OCI-LY1 (cell line): Measurements from ENCODE around the gene UGGT1.

ENCODE experiments used
- H2AFZ ChIP-seq: fragments of 200-600 bp; sonication (generic), shearing (Covaris generic); 2 replicates; pipeline ENCODE4 v1.6.0; 2014; ENCODE audit warnings: antibody characterized with exemption, mild to moderate bottlenecking, low read length
- H3F3A ChIP-seq: fragments of 200-600 bp; sonication (generic), shearing (Covaris generic); 2 replicates; pipeline ENCODE4 v1.6.0; 2014; ENCODE audit warnings: mild to moderate bottlenecking, antibody characterized with exemption, low read length, moderate library complexity; ENCODE audit not compliant: insufficient read depth
- H3K27ac ChIP-seq: fragments of 200-600 bp; sonication (generic); 2 replicates; pipeline ENCODE4 v1.5.1; 2014; ENCODE audit warnings: low read length, mixed run types, mild to moderate bottlenecking, low read depth; ENCODE audit not compliant: poor library complexity, severe bottlenecking
- H3K27me3 ChIP-seq: fragments of 200-600 bp; sonication (generic); 2 replicates; pipeline ENCODE4 v1.6.0; 2014; ENCODE audit warnings: antibody characterized with exemption, mild to moderate bottlenecking, low read length, moderate library complexity; ENCODE audit not compliant: insufficient read depth
- H3K36me3 ChIP-seq: fragments of 200-600 bp; sonication (generic); 2 replicates; pipeline ENCODE4 v1.6.1; 2014; ENCODE audit warnings: mild to moderate bottlenecking, antibody characterized with exemption, low read length, moderate library complexity, mixed read lengths; ENCODE audit not compliant: insufficient read depth
- H3K4me1 ChIP-seq: fragments of 200-600 bp; sonication (generic); 2 replicates; pipeline ENCODE4 v1.5.1; 2014; ENCODE audit warnings: mild to moderate bottlenecking, low read length, moderate library complexity; ENCODE audit not compliant: insufficient read depth, severe bottlenecking
- H3K4me2 ChIP-seq: fragments of 200-600 bp; sonication (generic), shearing (Covaris generic); 2 replicates; pipeline ENCODE4 v1.6.1; 2014; ENCODE audit warnings: low read length
- H3K4me3 ChIP-seq: fragments of 200-600 bp; sonication (generic); 2 replicates; pipeline ENCODE4 v1.5.1; 2014; ENCODE audit warnings: low read length, low read depth, mild to moderate bottlenecking, mixed read lengths; ENCODE audit not compliant: poor library complexity, severe bottlenecking
- H3K79me2 ChIP-seq: fragments of 200-600 bp; shearing (Covaris generic); 2 replicates; pipeline ENCODE4 v1.6.1; 2016; ENCODE audit warnings: mixed run types, low read length, mixed read lengths; ENCODE audit not compliant: insufficient read depth
- H3K9ac ChIP-seq: fragments of 200-600 bp; sonication (generic), shearing (Covaris generic); 2 replicates; pipeline ENCODE4 v1.6.1; 2014; ENCODE audit warnings: mild to moderate bottlenecking, low read length, mixed read lengths
- H3K9me2 ChIP-seq: fragments of 200-600 bp; sonication (generic), shearing (Covaris generic); 2 replicates; pipeline ENCODE4 v1.6.1; 2014; ENCODE audit warnings: low read depth, mild to moderate bottlenecking, low read length, mixed read lengths
- H3K9me3 ChIP-seq: fragments of 200-600 bp; shearing (Covaris generic); 2 replicates; pipeline ENCODE4 v1.6.1; 2014; ENCODE audit warnings: low read length, mixed read lengths
- H4K20me1 ChIP-seq: fragments of 200-600 bp; sonication (generic), shearing (Covaris generic); 2 replicates; pipeline ENCODE4 v1.6.0; 2016; ENCODE audit warnings: mild to moderate bottlenecking, low read length; ENCODE audit not compliant: insufficient read depth
- EZH2 ChIP-seq: fragments of 200-600 bp; sonication (generic), shearing (Covaris generic); IDR thresholded peaks from 2 replicates; pipeline ENCODE4 v1.8.0; 2017; ENCODE audit warnings: borderline replicate concordance, mixed run types, mild to moderate bottlenecking, antibody characterized with exemption, low read length, moderate library complexity, mixed read lengths
- TF ChIP-seq, protein P1 (sequence below): fragments of 200-600 bp; sonication (generic), shearing (Covaris generic); IDR thresholded peaks from 2 replicates; pipeline ENCODE4 v1.5.1; 2017; ENCODE audit warnings: mild to moderate bottlenecking, antibody characterized with exemption, low read length, moderate library complexity, mixed read lengths

The UGGT1 gene

DNA sequence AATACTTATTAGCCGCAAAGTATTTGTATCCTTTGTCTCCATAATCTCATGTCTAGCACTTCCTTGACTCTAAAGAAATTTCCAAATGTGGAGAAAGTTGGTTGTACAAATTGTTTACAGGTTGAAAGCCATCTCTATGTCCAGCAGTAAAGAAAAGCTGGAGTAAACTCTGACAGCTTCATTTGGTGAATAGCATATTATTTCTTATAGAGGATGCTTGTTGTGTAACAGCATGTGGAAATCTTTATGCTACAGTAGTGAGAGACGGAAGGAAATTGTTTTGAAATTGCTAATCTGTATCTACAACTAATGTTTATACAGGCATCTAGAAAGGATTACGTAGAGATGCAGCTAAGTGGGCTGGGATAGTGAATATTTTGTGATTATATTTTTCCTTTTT lies 78.5 kb downstream of the UGGT1 start:
- H3K27me3 ChIP-seq = no peaks in the 10 kb centered on the region
- H3K79me2 ChIP-seq = no peaks in the 10 kb centered on the region
- no peaks in the 10 kb centered on the region for H3K9me2 ChIP-seq
- TF ChIP-seq, protein P1, sequence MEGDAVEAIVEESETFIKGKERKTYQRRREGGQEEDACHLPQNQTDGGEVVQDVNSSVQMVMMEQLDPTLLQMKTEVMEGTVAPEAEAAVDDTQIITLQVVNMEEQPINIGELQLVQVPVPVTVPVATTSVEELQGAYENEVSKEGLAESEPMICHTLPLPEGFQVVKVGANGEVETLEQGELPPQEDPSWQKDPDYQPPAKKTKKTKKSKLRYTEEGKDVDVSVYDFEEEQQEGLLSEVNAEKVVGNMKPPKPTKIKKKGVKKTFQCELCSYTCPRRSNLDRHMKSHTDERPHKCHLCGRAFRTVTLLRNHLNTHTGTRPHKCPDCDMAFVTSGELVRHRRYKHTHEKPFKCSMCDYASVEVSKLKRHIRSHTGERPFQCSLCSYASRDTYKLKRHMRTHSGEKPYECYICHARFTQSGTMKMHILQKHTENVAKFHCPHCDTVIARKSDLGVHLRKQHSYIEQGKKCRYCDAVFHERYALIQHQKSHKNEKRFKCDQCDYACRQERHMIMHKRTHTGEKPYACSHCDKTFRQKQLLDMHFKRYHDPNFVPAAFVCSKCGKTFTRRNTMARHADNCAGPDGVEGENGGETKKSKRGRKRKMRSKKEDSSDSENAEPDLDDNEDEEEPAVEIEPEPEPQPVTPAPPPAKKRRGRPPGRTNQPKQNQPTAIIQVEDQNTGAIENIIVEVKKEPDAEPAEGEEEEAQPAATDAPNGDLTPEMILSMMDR = no peak
- TF ChIP-seq EZH2 = no peak
- no peak overlapping the region for H2AFZ ChIP-seq
- peaks cover 95% of the 10 kb centered on the region for H3K36me3 ChIP-seq
- H4K20me1 ChIP-seq = no peaks in the 10 kb centered on the region
- H3K4me1 ChIP-seq = no peaks in the 10 kb centered on the region
- no peaks in the 10 kb centered on the region for H3F3A ChIP-seq
- no peak overlapping the region for H3K4me3 ChIP-seq
- H3K4me2 ChIP-seq = no peak overlapping the region
- no peak overlapping the region for H3K9ac ChIP-seq
- no peaks in the 10 kb centered on the region for H3K9me3 ChIP-seq
- no peak overlapping the region for H3K27ac ChIP-seq

DNA sequence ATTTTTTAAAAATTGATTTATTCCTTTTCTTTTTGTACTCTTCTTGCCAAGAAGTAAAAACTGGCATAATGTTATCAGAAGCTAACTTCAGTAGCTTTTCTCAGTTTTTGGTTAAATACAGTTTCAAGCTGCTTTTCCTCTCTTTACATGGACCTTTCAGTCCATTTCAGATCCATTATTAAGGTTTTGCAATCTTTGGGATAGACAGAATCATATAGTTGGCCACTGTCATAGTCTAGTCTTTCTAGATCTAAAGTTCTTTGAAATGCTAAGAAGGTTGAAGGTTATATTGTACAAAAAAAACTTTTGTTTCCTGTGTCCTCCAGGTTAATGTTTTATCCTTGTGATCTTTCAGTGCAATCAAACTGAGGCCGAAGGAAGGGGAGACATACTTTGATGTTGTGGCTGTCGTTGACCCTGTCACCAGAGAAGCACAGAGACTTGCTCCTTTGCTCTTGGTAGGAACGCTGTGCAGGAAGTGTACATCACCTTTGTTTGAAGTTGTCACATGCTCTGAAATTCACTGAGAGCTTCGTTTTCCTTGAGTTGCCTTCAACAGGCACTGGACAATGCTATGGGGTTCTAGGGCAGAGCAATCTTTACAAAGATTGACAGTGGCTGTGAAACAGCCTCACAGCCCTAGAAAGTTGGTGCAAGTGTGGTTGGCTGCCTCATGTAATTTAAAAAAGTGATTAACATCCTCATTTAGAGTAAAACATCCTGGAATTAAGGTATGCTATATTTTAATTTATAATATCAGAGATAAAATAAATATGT lies 79.1 kb downstream of the UGGT1 start:
- Histone ChIP-seq H3K27me3 (no peaks in the 10 kb centered on the region), H3K27ac (no peak overlapping the region), H3K36me3 (peaks cover 95% of the 10 kb centered on the region)

DNA sequence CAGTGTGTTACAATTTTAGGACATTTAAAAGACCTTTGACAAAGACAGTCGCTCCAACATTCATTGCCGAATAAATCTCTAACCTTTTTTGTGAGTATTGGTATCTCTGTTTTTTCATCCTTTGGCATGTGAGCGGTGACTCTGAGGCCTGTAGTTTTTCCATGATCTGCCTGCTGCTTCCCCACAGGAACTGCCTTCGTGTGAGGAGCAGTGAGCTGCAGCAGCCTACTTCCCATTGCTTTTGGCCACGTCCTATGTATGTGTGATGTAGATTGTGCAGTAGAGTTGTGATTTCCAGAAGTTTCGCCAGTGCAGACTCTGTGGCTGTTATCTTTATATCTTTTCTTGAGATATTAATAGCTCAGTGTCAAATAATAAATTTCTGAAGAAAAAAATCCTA lies 79.8 kb downstream of the UGGT1 start:
- Histone ChIP-seq H3K9me3 (no peaks in the 10 kb centered on the region), H3K27me3 (no peaks in the 10 kb centered on the region), H4K20me1 (no peaks in the 10 kb centered on the region), H3K36me3 (peaks cover 95% of the 10 kb centered on the region), H3K9me2 (no peaks in the 10 kb centered on the region), H3K9ac (no peak overlapping the region), H3K4me2 (no peak overlapping the region), H2AFZ (no peak overlapping the region), H3K79me2 (no peaks in the 10 kb centered on the region), H3K4me3 (no peak overlapping the region), H3F3A (no peaks in the 10 kb centered on the region), H3K4me1 (no peaks in the 10 kb centered on the region), H3K27ac (no peak overlapping the region)
- TF ChIP-seq, protein P1 = no peak
- no peak for TF ChIP-seq EZH2

More for the DNA sequence above, 79.1 kb downstream of the UGGT1 start:
- Histone ChIP-seq H3K4me1 (no peaks in the 10 kb centered on the region), H3K9ac (no peak overlapping the region), H3K9me2 (no peaks in the 10 kb centered on the region), H2AFZ (no peak overlapping the region), H3F3A (no peaks in the 10 kb centered on the region), H3K4me3 (no peak overlapping the region), H3K4me2 (no peak overlapping the region), H4K20me1 (no peaks in the 10 kb centered on the region), H3K79me2 (no peaks in the 10 kb centered on the region), H3K9me3 (no peaks in the 10 kb centered on the region)
- TF ChIP-seq EZH2 = no peak
- TF ChIP-seq, protein P1 = no peak
